HL-60/S4 treated with phorbol 12-myristate 13-acetate at 8.2 ng/mL for 4 days and 3 days (cell line): Measurements from ENCODE around the gene NFATC4.
"Not testable (repeated sequence)": the region's sequence is repeated elsewhere in the genome, so short reads cannot be mapped to it uniquely, and the experiment has no call there.

ENCODE experiments used
- in situ Hi-C: fragments of 300-500 bp; cut with MboI; formaldehyde crosslinking; loops from 2 replicates; pipeline ENCODE4 v1.15.0; 2022; ENCODE audit warnings: low sequenced_read_pairs

The NFATC4 gene

DNA sequence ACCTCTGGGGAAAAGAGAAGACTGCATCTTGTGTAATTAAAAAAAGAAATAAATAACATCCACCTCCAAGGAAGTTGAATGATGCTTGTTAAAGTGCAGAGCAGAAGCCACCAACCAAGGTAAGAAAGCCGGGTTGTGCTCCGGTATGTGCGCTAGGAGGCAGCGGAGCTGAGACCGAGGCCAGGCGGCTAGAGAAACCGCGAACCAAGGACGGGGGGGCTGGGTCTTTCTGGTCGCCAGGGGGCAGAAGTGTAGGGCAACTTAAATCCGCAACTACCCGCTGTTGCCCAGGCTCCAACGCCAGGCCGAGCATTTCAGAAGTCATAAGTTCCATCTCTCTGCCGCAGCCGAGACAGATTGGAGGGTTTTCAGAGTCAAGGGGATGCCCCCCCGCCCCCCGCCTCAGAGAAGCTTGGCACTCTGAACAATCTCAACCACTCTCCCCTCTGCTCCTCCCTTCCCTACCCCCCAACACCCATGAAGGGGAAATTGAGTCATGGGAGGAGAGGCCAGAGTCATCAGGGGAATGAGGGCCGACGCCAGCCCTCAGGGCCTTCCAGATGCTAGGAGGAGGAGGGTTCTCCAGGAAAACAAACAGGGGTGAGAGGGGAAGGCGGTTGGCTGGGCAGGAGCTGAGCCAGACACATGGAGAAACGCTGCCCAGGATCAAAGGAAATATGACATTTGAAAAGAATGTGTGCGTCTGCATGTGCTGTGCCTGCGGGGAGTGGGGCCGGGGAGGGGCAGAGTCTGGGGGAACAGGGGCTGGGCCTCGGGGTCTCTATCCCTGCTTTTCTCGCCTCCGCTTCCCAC, 2.2 kb upstream of the NFATC4 start:
- in situ Hi-C loops: no loop called here

DNA sequence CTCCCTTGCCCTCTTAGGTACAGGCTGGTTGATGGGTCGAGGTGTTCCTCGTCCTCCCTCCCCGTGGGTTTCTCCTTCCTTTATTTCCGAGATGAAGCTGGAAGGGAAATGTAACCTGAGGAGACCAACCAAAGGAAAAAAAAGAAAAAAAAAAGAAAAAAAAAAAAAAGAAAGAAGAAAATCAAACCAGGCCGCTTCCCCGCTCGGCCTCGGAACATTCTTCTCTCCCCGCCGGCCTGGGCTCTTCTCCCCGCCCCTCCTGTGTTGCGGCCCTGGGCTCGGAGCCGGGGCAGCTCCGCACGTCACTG, 1.6 kb upstream of the NFATC4 start:
- in situ Hi-C loops: no loop called here

DNA sequence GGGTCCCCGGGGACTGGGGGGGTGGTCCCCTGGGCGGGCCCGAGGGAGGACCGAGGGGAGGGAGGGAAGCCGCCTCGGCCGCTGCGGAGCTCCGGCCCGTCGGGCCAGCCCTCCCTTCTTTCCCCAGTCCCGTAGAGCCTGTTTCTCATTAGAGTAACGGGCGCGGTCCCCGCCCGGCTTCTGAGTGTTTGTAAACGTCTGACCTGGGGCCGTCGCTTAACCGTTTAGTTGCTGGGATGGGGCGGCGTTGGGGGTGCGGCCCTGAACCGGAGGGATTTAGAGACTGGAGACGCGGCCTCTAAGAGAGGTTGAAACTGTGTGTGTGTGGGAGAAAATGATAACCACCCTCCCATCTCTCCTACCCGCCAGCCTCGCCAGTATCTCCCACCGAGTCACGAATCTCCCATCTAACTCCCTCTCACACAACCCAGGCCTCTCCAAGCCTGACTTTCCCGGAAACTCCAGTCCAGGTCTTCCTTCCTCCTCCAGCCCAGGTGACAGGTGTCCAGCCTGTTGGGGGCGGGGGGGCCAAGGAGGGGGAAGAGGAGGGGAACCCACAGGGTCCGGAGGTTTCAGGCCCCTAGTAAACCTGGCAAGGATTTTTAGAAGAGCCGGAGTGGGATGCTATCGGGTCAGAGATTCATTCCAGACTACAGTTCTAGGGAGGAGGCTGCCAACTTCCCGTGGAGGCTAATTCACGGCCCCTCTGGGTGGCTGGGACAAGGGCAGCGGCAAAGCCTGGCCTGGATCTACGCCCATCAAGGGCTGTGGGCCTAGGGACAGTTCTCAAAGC, 1.1 kb upstream of the NFATC4 start:
- in situ Hi-C loops: no loop called here

- in situ Hi-C loops: no loop called here
Observed at GRCh38 chr14:24368212-24368561, 203 bp downstream of the NFATC4 start.

GRCh38 chr14:24368562-24369252, 723 bp downstream of the NFATC4 start:
- in situ Hi-C loops: no loop called here

GRCh38 chr14:24369463-24369862, 1.5 kb downstream of the NFATC4 start:
- in situ Hi-C loops: no loop called here

DNA sequence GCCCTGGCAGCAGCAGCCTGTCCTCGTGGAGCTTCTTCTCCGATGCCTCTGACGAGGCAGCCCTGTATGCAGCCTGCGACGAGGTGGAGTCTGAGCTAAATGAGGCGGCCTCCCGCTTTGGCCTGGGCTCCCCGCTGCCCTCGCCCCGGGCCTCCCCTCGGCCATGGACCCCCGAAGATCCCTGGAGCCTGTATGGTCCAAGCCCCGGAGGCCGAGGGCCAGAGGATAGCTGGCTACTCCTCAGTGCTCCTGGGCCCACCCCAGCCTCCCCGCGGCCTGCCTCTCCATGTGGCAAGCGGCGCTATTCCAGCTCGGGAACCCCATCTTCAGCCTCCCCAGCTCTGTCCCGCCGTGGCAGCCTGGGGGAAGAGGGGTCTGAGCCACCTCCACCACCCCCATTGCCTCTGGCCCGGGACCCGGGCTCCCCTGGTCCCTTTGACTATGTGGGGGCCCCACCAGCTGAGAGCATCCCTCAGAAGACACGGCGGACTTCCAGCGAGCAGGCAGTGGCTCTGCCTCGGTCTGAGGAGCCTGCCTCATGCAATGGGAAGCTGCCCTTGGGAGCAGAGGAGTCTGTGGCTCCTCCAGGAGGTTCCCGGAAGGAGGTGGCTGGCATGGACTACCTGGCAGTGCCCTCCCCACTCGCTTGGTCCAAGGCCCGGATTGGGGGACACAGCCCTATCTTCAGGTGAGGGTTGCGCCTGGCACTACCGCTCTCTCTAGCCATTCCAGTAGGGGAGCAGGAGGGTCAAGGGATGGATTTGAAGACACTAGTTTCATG, 2.1 kb downstream of the NFATC4 start:
- in situ Hi-C loops: no loop called here

DNA sequence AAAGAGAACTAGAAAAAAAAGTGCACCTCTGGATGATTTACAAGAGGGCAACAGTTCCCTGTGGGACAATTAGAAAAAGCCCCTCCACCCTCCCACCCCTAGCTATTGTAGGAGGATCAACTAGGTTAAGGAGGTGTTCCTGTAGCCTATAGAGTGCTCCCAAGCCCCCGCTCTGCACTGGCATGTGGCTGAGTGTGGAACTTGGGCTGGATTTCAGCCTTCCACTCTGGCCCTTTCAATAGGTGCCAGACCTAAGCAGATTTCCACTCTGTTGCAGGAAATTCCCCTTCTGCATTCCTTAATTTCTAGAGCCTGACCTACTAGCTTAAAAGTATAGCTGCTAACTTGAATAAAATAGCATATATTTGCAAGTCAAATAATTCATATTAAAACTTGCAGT, 2.8 kb downstream of the NFATC4 start:
- in situ Hi-C loops: no loop called here

DNA sequence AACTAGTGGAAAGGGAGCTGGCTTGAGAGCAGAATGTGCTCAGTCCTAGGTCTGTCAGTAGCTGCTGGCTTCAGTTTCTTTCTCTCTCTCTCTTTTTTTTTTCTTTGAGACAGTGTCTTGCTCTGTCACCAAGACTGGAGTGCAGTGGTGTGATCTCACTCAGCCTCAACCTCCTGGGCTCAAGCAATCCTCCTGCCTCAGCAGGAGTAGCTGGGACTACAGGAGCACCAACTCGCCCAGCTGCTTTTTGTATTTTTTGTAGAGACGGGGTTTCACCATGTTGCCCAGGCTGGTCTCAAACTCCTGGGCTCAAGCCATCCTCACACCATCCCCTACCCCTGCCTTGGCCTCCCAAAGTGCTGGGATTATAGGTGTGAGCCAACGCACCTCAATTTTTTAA, 3.6 kb downstream of the NFATC4 start:
- in situ Hi-C loops: not testable (repeated sequence)

- in situ Hi-C loops: no loop called here
Observed at GRCh38 chr14:24372701-24373416, 4.9 kb downstream of the NFATC4 start.

GRCh38 chr14:24376448-24377070, 8.6 kb downstream of the NFATC4 start:
- in situ Hi-C loops: no loop called here

- in situ Hi-C loops: no loop called here
Observed at GRCh38 chr14:24377126-24377525, 9.1 kb downstream of the NFATC4 start.

DNA sequence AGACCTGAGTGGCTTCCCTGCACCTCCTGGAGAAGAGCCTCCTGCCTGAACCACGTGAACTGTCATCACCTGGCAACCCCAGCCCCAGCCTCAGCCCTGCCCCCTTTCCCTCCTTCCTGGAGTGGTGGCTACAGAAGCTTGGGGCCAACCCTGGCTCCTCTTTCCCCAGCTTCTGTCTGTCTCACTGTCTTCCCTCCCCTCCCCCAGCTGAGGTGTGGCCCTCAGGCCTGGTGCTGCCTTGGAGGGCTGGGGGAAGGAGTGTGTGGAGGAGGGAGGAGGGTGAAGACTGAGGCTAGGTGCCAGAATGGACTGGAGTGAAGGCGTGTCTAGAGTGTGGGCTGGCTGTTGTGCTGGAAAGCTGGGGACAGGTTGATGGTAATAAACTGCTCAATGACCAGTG, 9.7 kb downstream of the NFATC4 start:
- in situ Hi-C loops: no loop called here

DNA sequence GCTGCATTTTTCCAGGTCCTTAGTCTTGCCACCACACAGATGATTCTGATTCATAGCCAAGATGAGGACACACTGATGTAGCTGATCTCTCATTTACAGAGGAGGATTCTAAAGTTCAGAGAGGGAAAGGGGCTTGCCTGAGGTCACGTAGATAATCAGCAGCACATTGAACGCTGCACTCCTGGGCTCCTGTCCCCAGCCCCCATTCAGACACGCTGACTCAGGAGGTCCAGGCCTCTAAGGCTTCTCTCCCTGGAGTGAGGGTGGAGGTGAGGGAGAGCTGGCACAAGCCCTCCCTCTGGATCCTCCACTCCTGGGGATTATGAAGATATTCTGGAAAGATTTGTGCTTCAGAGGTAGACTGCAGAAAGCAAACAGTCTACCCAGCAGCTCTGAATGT, 10.3 kb downstream of the NFATC4 start:
- in situ Hi-C loops: no loop called here

GRCh38 chr14:24378981-24379906, 11.3 kb downstream of the NFATC4 start:
- in situ Hi-C loops: no loop called here

GRCh38 chr14:24379907-24380730, 12.1 kb downstream of the NFATC4 start:
- in situ Hi-C loops: no loop called here

- in situ Hi-C loops: no loop called here
Observed at GRCh38 chr14:24381363-24382063, 13.5 kb downstream of the NFATC4 start.

DNA sequence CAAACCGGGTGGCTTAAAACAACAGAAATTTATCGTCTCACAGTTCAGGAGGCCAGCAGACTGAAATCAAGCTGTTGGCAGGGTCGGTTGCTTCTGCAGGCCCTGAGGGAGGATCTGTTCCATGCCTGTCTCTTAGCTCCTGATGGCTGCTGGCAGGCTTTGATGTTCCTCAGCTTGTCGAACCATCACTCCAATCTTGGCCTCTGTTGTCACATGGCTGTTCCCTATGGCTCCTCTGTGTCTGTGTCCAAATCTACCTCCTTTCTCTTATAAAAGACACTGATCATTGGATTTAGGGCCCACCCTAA, 14.0 kb downstream of the NFATC4 start:
- in situ Hi-C loops: no loop called here
